Measurements from ENCODE around the gene CERS6. TPM values are rescaled to one million over a fixed set of nuclear protein-coding genes. Genes with fewer than 3 reads are reported as not detected.
"Not testable (repeated sequence)": the region's sequence is repeated elsewhere in the genome, so short reads cannot be mapped to it uniquely, and the experiment has no call there.

CERS6 gene
- total RNA-seq, 4 donors from 2014 or later: 53.7 to 78.3 (median 63.8) TPM

DNA sequence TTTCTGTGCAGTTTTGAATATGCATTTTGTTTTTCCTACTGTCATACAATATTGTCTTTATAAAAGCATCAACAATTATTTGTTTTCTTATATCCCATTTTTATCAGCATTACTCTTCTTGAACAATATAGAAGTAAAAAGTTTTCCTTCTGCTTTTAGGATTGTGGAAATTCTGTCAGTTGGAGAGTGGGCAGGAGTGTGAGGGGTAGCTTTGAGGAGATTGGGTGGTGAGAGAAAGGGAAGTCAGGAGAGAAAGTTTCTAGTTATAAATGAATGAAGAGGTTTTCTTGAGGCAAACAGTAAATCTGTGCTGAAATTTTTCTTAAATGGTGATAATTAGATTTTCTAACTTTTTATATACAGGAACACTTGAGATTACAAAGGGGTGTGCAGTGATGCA is 194.7 kb downstream of the CERS6 start:
- H3K4me3 ChIP-seq (ENCODE audit: low read depth, poor library complexity, severe bottlenecking): no peak overlapping the region
- no peak for DNase-seq (ENCODE audit: low spot score in 2 of 2)
- TF ChIP-seq POLR2A (IDR thresholded peaks at IDR 0.05): no peak
- TF ChIP-seq, protein P1, sequence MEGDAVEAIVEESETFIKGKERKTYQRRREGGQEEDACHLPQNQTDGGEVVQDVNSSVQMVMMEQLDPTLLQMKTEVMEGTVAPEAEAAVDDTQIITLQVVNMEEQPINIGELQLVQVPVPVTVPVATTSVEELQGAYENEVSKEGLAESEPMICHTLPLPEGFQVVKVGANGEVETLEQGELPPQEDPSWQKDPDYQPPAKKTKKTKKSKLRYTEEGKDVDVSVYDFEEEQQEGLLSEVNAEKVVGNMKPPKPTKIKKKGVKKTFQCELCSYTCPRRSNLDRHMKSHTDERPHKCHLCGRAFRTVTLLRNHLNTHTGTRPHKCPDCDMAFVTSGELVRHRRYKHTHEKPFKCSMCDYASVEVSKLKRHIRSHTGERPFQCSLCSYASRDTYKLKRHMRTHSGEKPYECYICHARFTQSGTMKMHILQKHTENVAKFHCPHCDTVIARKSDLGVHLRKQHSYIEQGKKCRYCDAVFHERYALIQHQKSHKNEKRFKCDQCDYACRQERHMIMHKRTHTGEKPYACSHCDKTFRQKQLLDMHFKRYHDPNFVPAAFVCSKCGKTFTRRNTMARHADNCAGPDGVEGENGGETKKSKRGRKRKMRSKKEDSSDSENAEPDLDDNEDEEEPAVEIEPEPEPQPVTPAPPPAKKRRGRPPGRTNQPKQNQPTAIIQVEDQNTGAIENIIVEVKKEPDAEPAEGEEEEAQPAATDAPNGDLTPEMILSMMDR (IDR thresholded peaks at IDR 0.05): no peak
- intact Hi-C loops (cut with DNase I; ENCODE audit: low total_unique reads): no loop called here

DNA sequence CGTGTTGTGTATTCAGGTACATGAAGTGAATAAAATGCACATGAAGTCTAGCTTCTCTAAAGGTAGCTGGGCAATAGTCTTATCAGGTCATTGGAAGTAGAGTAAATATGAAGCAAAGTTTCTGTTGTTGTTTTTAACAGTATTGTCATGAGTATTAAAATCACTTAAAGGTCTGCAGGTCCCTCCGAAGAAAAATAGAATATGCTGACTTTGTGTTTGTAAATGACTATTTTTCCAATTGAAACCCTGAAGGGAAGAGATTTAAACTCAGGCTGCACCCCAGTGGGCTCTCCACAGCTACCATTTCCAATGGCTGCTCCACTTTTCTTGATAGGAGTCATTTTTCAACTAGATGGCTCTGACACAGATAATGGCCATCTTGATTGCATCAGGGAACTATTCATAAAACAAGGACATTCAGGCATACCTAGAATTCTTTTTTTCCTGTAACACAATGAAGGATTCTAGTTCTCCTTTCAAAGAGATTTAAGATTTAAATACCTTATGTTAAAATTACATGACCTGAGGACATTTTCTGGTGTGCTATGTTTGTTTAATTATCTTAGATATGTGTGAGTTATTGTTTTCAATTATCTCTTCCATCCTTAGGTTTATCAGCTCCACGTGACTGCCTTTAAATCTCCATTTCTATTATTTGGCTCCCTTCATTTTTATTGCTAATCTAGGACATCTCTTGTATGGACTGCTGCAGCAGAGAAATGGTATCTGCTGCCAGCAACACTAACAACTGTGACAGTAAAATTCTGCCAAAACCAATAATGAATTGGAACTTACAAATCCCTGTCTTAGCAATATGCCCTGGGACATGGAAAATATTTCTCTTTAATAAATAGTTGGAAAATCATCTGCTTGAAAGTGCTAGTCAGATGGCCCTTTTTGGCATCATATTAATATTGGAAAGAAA is 197.2 kb downstream of the CERS6 start:
- no peak for DNase-seq (ENCODE audit: low spot score in 2 of 2)
- WGBS, 2 donors: 39 to 63% methylated on average over 3 of the region's 3 CpGs
- intact Hi-C loops (cut with DNase I; ENCODE audit: low total_unique reads): no loop called here
- no peak overlapping the region for H3K4me3 ChIP-seq (ENCODE audit: low read depth, poor library complexity, severe bottlenecking)
- TF ChIP-seq, protein P1 (IDR thresholded peaks at IDR 0.05): no peak
- no peak for TF ChIP-seq POLR2A (IDR thresholded peaks at IDR 0.05)

DNA sequence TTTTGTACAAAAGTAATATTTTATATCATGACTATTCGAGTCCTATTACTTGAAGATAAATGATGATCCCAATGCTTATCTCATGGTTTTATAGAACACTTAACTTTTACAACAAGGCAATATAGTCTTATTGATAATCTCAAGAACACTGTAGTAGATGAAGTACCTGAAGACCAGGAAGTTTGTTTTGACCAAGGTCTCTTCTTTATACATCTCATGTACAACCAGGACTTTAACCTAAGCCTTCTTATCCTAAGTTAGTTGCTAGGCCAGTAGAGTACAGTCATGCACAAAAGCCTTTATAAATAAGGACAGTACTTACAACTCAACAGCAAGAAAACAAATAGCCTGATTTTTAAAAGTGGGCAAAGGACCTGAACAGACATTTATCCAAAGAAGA is 198.6 kb downstream of the CERS6 start:
- intact Hi-C loops (cut with DNase I; ENCODE audit: low total_unique reads): no loop called here
- H3K4me3 ChIP-seq (ENCODE audit: low read depth, poor library complexity, severe bottlenecking): no peak overlapping the region
- no peak for DNase-seq (ENCODE audit: low spot score in 2 of 2)
- 91 to 100% methylated on average over 1 of the region's 1 CpG for WGBS, 2 donors
- no peak for TF ChIP-seq POLR2A (IDR thresholded peaks at IDR 0.05)
- TF ChIP-seq, protein P1 (IDR thresholded peaks at IDR 0.05): no peak

DNA sequence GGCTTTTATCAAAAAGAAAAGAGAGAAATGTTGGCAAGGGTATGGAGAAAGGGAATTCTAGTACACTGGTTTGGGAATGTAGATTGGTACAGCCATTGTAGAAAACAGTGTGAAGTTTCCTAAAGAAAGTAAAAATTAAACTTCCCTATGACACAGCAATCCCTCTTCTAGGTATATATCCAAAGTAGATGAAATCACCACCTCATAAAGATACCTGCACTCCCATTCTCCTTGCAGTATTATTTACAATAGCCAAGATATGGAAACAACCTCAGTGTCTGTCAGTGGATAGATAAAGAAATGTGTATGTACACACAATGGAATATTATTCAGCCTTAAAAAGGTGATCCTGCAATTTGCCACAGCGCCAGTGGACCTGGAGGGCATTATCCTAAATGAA is 199.1 kb downstream of the CERS6 start:
- 96% methylated on average over 1 of the region's 1 CpG for WGBS, 2 donors
- no peak for DNase-seq (ENCODE audit: low spot score in 2 of 2)

DNA sequence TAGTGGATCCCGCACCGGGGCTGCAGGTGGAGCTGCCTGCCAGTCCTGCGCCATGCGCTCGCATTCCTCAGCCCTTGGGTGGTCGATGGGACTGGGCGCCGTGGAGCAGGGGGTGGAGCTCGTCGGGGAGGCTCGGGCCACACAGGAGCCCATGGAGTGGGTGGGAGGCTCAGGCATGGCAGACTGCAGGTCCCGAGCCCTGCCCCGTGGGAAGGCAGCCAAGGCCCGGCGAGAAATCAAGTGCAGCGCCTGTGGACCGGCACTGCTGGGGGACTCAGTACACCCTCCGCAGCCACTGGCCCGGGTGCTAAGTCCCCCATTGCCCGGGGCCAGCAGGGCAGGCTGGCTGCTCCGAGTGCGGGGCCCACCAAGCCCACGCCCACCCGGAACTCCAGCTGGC is 201.3 kb downstream of the CERS6 start:
- H3K4me3 ChIP-seq (ENCODE audit: low read depth, poor library complexity, severe bottlenecking); DNase-seq (ENCODE audit: low spot score in 2 of 2); intact Hi-C loops (cut with DNase I; ENCODE audit: low total_unique reads): not testable (repeated sequence)
- WGBS, 2 donors: 94 to 100% methylated on average over 5 to 10 of the region's 24 CpGs

More for the DNA sequence above, 199.1 kb downstream of the CERS6 start:
- H3K4me3 ChIP-seq (ENCODE audit: low read depth, poor library complexity, severe bottlenecking): no peak overlapping the region
- intact Hi-C loops (cut with DNase I; ENCODE audit: low total_unique reads): no loop called here
- no peak for TF ChIP-seq POLR2A (IDR thresholded peaks at IDR 0.05)
- TF ChIP-seq, protein P1 (IDR thresholded peaks at IDR 0.05): no peak

DNA sequence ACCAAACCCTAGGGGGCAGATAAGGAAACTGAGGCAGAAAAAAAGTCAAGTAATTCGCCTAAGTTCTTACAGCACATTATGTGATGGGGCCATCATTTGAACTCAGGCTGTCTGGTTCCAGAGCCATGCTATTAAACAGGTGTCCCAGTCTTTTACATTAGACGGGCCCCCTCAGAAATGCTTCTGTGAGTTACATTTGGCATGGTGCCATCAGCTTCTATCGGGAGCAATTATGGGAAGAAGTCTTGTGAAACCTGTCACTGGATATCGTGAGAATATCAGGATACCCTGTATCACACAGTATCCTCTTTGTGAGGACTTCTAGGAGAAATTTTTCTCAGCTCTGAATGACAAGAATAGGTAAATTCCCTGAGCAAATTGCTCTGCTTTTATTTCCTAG is 202.6 kb downstream of the CERS6 start:
- TF ChIP-seq POLR2A (IDR thresholded peaks at IDR 0.05): no peak
- TF ChIP-seq, protein P1 (IDR thresholded peaks at IDR 0.05): no peak
- intact Hi-C loops (cut with DNase I; ENCODE audit: low total_unique reads): no loop called here
- no peak for DNase-seq (ENCODE audit: low spot score in 2 of 2)
- no peak overlapping the region for H3K4me3 ChIP-seq (ENCODE audit: low read depth, poor library complexity, severe bottlenecking)
- WGBS, 2 donors: 74% methylated on average over 4 of the region's 4 CpGs
